Fibroblast of lung (primary cell): Measurements from ENCODE around the gene TACC2.

Experiments used
- CTCF ChIP-seq, 2 donors: IDR thresholded peaks in 1 of 2; conservative IDR thresholded peaks in 1 of 2; 1 replicate in 1 of 2; 2 replicates in 1 of 2; pipeline ENCODE4 v1.5.1; 2011 to 2012; ENCODE audit warnings: low read length in 2 of 2, control low read depth in 1 of 2, inconsistent platforms in 1 of 2, low read depth in 1 of 2, mild to moderate bottlenecking in 1 of 2
- EZH2 ChIP-seq: IDR thresholded peaks from 2 replicates; pipeline ENCODE4 v1.5.1; 2012; ENCODE audit warnings: low read length, control low read depth, mild to moderate bottlenecking; ENCODE audit errors: missing control alignments

GRCh38 chr10:122091722-122092121, 102.8 kb downstream of the TACC2 start:
- TF ChIP-seq EZH2: no peak
- no peak for TF ChIP-seq CTCF (conservative IDR thresholded peaks at IDR 0.05 in 1 of 2, IDR thresholded peaks at IDR 0.05 in 1 of 2; ENCODE audit: low read depth in 1 of 2, low read length in 2 of 2)
